Measurements from ENCODE around the gene SELENBP1. TPM values are rescaled to one million over a fixed set of nuclear protein-coding genes. Genes with fewer than 3 reads are reported as not detected.
A peak's percentile ranks its signal among the peaks of the same experiment; 100 is the strongest.

The SELENBP1 gene
- total RNA-seq, 1 donor from 2014 or later = 8.9 TPM

DNA sequence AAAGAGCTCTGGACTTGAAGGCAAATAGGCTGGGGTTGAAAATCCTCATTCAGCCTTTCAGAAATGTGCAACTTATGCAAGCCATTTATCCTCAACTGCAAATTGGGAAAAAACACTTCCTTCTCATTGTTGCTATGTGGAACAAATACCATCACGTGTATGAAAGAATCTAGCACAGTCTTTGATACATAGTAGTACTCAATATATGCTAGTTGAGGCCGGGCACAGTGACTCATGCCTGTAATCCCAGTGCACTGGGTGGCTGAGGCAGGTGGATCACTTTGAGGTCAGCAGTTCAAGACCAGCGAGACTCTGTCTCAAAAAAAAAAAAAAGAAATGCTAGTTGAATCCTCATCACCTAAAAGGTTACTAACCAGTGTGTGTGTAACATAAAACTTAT, 53.5 kb downstream of the SELENBP1 start:
- Mint-ChIP-seq H3K27ac (ENCODE audit: unreplicated experiment) (no peak overlapping the region), H3K9me3 (ENCODE audit: low read depth) (no peaks in the 10 kb centered on the region), H3K36me3 (ENCODE audit: low read depth) (peaks cover 25% of the 10 kb centered on the region), H3K4me1 (ENCODE audit: low read depth) (peaks cover 18% of the 10 kb centered on the region), H3K27me3 (ENCODE audit: low read depth) (no peaks in the 10 kb centered on the region), H3K4me3 (ENCODE audit: unreplicated experiment) (no peak overlapping the region)
- no peak for DNase-seq (ENCODE audit: low spot score)
- TF ChIP-seq, protein P1, sequence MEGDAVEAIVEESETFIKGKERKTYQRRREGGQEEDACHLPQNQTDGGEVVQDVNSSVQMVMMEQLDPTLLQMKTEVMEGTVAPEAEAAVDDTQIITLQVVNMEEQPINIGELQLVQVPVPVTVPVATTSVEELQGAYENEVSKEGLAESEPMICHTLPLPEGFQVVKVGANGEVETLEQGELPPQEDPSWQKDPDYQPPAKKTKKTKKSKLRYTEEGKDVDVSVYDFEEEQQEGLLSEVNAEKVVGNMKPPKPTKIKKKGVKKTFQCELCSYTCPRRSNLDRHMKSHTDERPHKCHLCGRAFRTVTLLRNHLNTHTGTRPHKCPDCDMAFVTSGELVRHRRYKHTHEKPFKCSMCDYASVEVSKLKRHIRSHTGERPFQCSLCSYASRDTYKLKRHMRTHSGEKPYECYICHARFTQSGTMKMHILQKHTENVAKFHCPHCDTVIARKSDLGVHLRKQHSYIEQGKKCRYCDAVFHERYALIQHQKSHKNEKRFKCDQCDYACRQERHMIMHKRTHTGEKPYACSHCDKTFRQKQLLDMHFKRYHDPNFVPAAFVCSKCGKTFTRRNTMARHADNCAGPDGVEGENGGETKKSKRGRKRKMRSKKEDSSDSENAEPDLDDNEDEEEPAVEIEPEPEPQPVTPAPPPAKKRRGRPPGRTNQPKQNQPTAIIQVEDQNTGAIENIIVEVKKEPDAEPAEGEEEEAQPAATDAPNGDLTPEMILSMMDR (IDR thresholded peaks at IDR 0.05) = no peak

DNA sequence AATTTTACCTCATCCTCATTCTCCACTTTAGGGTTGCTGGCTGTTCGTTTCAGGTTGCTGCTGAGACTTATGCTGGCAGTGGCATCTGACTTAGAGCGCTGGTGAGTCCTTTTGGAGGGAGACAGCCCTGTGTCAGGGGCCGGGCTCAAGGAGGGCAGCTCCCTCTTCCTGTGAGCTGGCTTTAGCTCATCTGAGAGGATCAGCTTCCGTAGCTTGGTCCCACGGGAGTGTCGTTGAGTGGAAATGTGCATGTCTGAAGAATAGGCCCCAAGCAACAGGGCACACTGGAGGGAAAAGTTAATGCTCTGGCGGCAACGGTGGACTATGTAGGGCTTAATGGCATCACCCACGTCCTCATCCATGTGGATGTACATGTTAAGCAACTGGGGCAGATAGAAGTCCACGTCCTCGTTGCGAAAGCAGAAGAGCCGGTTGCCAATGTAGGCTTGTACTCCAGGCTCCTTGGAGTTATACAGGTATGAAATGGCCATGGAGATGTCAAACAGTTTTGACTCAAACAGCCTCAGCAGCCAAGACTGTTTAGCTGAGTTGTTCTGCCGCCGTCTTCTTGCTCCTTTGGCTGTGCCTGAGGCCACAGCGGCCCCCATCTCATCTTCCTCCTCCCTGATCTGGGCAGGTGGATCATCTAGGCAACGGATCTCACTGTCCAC, 56.8 kb downstream of the SELENBP1 start:
- H3K4me1 Mint-ChIP-seq (ENCODE audit: low read depth) = peaks cover 51% of the 10 kb centered on the region
- peaks cover 19% of the 10 kb centered on the region for H3K36me3 Mint-ChIP-seq (ENCODE audit: low read depth)
- no peak for DNase-seq (ENCODE audit: low spot score)
- H3K27me3 Mint-ChIP-seq (ENCODE audit: low read depth) = no peaks in the 10 kb centered on the region
- no peak overlapping the region for H3K4me3 Mint-ChIP-seq (ENCODE audit: unreplicated experiment)
- no peaks in the 10 kb centered on the region for H3K9me3 Mint-ChIP-seq (ENCODE audit: low read depth)
- peak overlapping the region; percentile 10 for H3K27ac Mint-ChIP-seq (ENCODE audit: unreplicated experiment)
- TF ChIP-seq, protein P1 (IDR thresholded peaks at IDR 0.05) = no peak

Other genes with a start within 250 kb of the SELENBP1 start
- gene SEMA6C, start 226.1 kb downstream of the SELENBP1 start, total RNA-seq = 7.0 to 9.2 TPM (median 8.9 TPM) in 3 replicates
- not detected in 3 replicates for gene TNFAIP8L2, start 216.1 kb downstream of the SELENBP1 start, total RNA-seq
- 9.3 to 10.0 TPM (median 9.9 TPM) in 3 replicates for gene LYSMD1, start 206.8 kb downstream of the SELENBP1 start, total RNA-seq
- gene SCNM1, start 206.6 kb downstream of the SELENBP1 start, total RNA-seq = 39.6 to 44.3 TPM (median 40.7 TPM) in 3 replicates
- gene TMOD4, start 196.7 kb downstream of the SELENBP1 start, total RNA-seq = 0.60 to 1.9 TPM in 2 of 3 replicates, not detected in the other
- 40.4 to 70.5 TPM (median 64.0 TPM) in 3 replicates for gene VPS72, start 182.5 kb downstream of the SELENBP1 start, total RNA-seq
- gene PIP5K1A, start 174.2 kb downstream of the SELENBP1 start, total RNA-seq = 72.8 to 89.9 TPM (median 80.0 TPM) in 3 replicates
- 111 to 144 TPM (median 113 TPM) in 3 replicates for gene PSMD4, start 118.0 kb downstream of the SELENBP1 start, total RNA-seq
- gene ZNF687, start 90.4 kb downstream of the SELENBP1 start, total RNA-seq = 17.5 to 19.3 TPM (median 18.6 TPM) in 3 replicates
- 51.4 to 73.2 TPM (median 54.7 TPM) in 3 replicates for gene PI4KB, start 45.3 kb downstream of the SELENBP1 start, total RNA-seq
- gene RFX5, start 25.5 kb downstream of the SELENBP1 start, total RNA-seq = 30.0 to 64.7 TPM (median 31.8 TPM) in 3 replicates
- 229 to 257 TPM (median 236 TPM) in 3 replicates for gene PSMB4, start 26.9 kb upstream of the SELENBP1 start, total RNA-seq
- 61.7 to 79.7 TPM (median 65.0 TPM) in 3 replicates for gene POGZ, start 86.8 kb upstream of the SELENBP1 start, total RNA-seq
- 0.95 to 1.2 TPM (median 1.0 TPM) in 3 replicates for gene CGN, start 138.7 kb upstream of the SELENBP1 start, total RNA-seq
- 15.2 to 33.0 TPM (median 30.5 TPM) in 3 replicates for gene TUFT1, start 167.6 kb upstream of the SELENBP1 start, total RNA-seq
- gene SNX27, start 239.3 kb upstream of the SELENBP1 start, total RNA-seq = 39.0 to 39.5 TPM (median 39.3 TPM) in 3 replicates